ENCODE measurements around the gene PPP2R1A. TPM values are rescaled to one million over a fixed set of nuclear protein-coding genes. Genes with fewer than 3 reads are reported as not detected.
A peak's percentile ranks its signal among the peaks of the same experiment; 100 is the strongest.

Gene PPP2R1A
- total and polyA plus RNA-seq, 2 of the 13 experiments (the other 11 are each of a cell fraction or from before 2014, with no cell fraction given) = 86.7 to 130 TPM

GRCh38 chr19:52219611-52220010, 29.8 kb downstream of the PPP2R1A start (continued):
- TF ChIP-seq CHCHD3 (CRISPR knock-in tag; IDR thresholded peaks at IDR 0.05) = no peak
- TF ChIP-seq ZNF691 (CRISPR knock-in tag; IDR thresholded peaks at IDR 0.05; ENCODE audit: borderline replicate concordance, low read depth) = no peak

GRCh38 chr19:52221031-52221430, 31.2 kb downstream of the PPP2R1A start:
- Histone ChIP-seq H3K9ac (ENCODE audit: insufficient read depth, low read depth, low read length) (no peak overlapping the region), H3K79me2 (ENCODE audit: insufficient read depth, low read length) (no peaks in the 10 kb centered on the region), H3K9me3 (ENCODE audit: low read length) (no peaks in the 10 kb centered on the region), H3K27me3 (ENCODE audit: control insufficient read depth in 1 of 2, insufficient read depth in 2 of 2, low read length in 2 of 2) (no peaks in the 10 kb centered on the region), H3K4me1 (ENCODE audit: insufficient read depth, low read length) (no peaks in the 10 kb centered on the region), H3K36me3 (replicated peaks in 1 of 2; ENCODE audit: control insufficient read depth in 1 of 2, insufficient read depth in 2 of 2, low read length in 2 of 2) (peaks cover 49 to 89% of the 10 kb centered on the region in 2 experiments), H4K20me1 (ENCODE audit: insufficient read depth, low read length) (no peaks in the 10 kb centered on the region), H2AFZ (ENCODE audit: low read length) (no peak overlapping the region), H3K4me3 (replicated peaks in 1 of 3; ENCODE audit: insufficient read depth in 1 of 3, low read depth in 2 of 3, low read length in 3 of 3) (no peak overlapping the region), H3K27ac (ENCODE audit: extremely low read length, insufficient read depth, low read length) (no peak overlapping the region), H3K4me2 (ENCODE audit: low read depth, low read length) (no peak overlapping the region)
- peak; percentile 66 for TF ChIP-seq RBM22 (optimal IDR thresholded peaks at IDR 0.05; ENCODE audit: low read length)
- TF ChIP-seq MYNN (CRISPR knock-in tag; IDR thresholded peaks at IDR 0.05; ENCODE audit: low read depth) = no peak
- in situ Hi-C loops (cut with HindIII; ENCODE audit: extremely low pct_ligation_motif_present, low pct_unique_long_range_greater_than_20kb) (no loop called here), intact Hi-C loops (cut with micrococcal nuclease; ENCODE audit: unreplicated experiment) (no loop called here)
- FAIRE-seq = no peak
- ATAC-seq = no peak
- CTCF ChIA-PET (ENCODE audit: low intra/inter-chr PET ratio, low total read pairs) = no interaction called here
- no TSS peak for BruUV-seq (replicated peaks)
- no peak for DNase-seq (ENCODE audit: low spot score)
- 100% methylated on average over 6 of the region's 6 CpGs for WGBS (ENCODE audit: low lambda C conversion rate)
- POLR2A ChIA-PET = no interaction called here

GRCh38 chr19:52221831-52222375, 32.1 kb downstream of the PPP2R1A start:
- Histone ChIP-seq H2AFZ (ENCODE audit: low read length) (no peak overlapping the region), H3K36me3 (replicated peaks in 1 of 2; ENCODE audit: control insufficient read depth in 1 of 2, insufficient read depth in 2 of 2, low read length in 2 of 2) (peaks cover 45 to 90% of the 10 kb centered on the region in 2 experiments), H3K27me3 (ENCODE audit: control insufficient read depth in 1 of 2, insufficient read depth in 2 of 2, low read length in 2 of 2) (no peaks in the 10 kb centered on the region), H3K27ac (ENCODE audit: extremely low read length, insufficient read depth, low read length) (no peak overlapping the region), H4K20me1 (ENCODE audit: insufficient read depth, low read length) (no peaks in the 10 kb centered on the region), H3K9ac (ENCODE audit: insufficient read depth, low read depth, low read length) (no peak overlapping the region), H3K79me2 (ENCODE audit: insufficient read depth, low read length) (no peaks in the 10 kb centered on the region), H3K4me2 (ENCODE audit: low read depth, low read length) (no peak overlapping the region), H3K9me3 (ENCODE audit: low read length) (no peaks in the 10 kb centered on the region), H3K4me3 (replicated peaks in 1 of 3; ENCODE audit: insufficient read depth in 1 of 3, low read depth in 2 of 3, low read length in 3 of 3) (no peak overlapping the region), H3K4me1 (ENCODE audit: insufficient read depth, low read length) (no peaks in the 10 kb centered on the region)
- intact Hi-C loops (cut with micrococcal nuclease; ENCODE audit: unreplicated experiment) (loop anchor here (1.0 kb wide), 1 partner anchor 31 kb away; no protein-coding TSS in a partner anchor), in situ Hi-C loops (cut with HindIII; ENCODE audit: extremely low pct_ligation_motif_present, low pct_unique_long_range_greater_than_20kb) (no loop called here)
- ChIA-PET POLR2A (no interaction called here), CTCF (ENCODE audit: low intra/inter-chr PET ratio, low total read pairs) (no interaction called here)
- BruUV-seq (replicated peaks) = no TSS peak
- TF ChIP-seq LCORL (IDR thresholded peaks at IDR 0.05) = no peak
- TF ChIP-seq LCORL (CRISPR knock-in tag; IDR thresholded peaks at IDR 0.05) = no peak
- peak; percentile 22; the same call in 1 of the 2 replicates for TF ChIP-seq MNT (IDR thresholded peaks at IDR 0.05)
- no peak for DNase-seq (ENCODE audit: low spot score)
- FAIRE-seq = no peak
- no peak for ATAC-seq
- 92% methylated on average over 3 of the region's 7 CpGs for WGBS (ENCODE audit: low lambda C conversion rate)

Data from HepG2 (cell line).